Neural cell (in vitro differentiated cells): Measurements from ENCODE around the gene IQSEC2.

Experiments
- CTCF ChIP-seq: fragments of 450-650 bp; IDR thresholded peaks from 2 replicates; pipeline ENCODE4 v1.5.1; 2014; ENCODE audit warnings: antibody characterized with exemption, mild to moderate bottlenecking, moderate library complexity; ENCODE audit not compliant: poor library complexity, severe bottlenecking
- EP300 ChIP-seq: fragments of 450-650 bp; conservative IDR thresholded peaks from 2 replicates; pipeline ENCODE4 v1.6.1; 2014; ENCODE audit warnings: antibody characterized with exemption, mild to moderate bottlenecking, moderate library complexity; ENCODE audit not compliant: poor library complexity, severe bottlenecking
- POLR2AphosphoS5 ChIP-seq: IDR thresholded peaks from 2 replicates; pipeline ENCODE4 v1.6.1; 2012
- TAF1 ChIP-seq: IDR thresholded peaks from 2 replicates; pipeline ENCODE4 v1.6.1; 2012; ENCODE audit warnings: low read depth

DNA sequence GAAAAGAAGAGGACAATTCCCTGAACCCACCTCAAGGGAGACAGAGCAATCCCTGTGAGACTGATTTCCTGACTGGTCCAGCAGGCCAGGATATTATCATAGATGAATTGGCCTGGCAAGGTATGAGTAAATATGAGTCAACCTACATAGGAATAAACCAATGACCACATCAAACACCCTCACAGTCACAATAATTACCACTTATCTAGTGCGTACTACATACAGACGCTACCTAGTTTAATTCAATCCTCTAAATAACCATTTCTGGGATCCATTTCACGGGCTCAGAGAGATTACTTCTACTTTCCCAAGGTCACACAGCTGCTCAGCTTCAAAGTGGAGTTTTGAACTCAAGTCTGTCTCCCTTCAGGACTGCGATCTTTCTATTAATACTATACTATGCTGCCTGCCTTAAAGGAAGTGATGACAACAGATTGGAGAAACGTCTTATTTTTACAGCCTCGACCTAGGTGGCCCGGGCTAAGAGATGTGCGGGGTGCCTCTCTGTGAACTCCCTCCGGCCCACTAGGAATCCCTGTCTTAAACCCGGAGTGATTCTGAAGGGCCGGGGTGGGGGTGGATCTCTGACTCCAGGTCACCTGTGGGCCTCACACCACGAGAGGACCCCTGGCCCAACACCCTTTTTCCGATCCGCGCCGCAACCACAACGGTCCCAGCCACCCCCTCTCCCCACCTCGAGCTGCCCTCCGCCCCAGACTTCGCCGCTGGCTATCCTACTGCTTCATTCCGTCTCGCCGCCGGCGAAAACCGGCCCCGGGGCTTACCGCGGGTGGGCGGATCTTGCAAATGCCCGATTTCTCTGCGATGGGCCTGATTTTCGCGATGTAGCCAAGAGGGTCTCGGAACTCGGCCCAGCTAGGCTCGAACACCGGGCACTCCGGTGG is 57.2 kb downstream of the IQSEC2 start:
- TF ChIP-seq CTCF (no peak), EP300 (no peak), TAF1 (no peak), POLR2AphosphoS5 (no peak)
